ENCODE measurements around the gene DAPK2. TPM values are rescaled to one million over a fixed set of nuclear protein-coding genes. Genes with fewer than 3 reads are reported as not detected.
A peak's percentile ranks its signal among the peaks of the same experiment; 100 is the strongest.
"Not testable (repeated sequence)": the region's sequence is repeated elsewhere in the genome, so short reads cannot be mapped to it uniquely, and the experiment has no call there.

The DAPK2 gene
- total and polyA plus RNA-seq, 7 donors = 3.7 to 65.6 (median 44.3) TPM

DNA sequence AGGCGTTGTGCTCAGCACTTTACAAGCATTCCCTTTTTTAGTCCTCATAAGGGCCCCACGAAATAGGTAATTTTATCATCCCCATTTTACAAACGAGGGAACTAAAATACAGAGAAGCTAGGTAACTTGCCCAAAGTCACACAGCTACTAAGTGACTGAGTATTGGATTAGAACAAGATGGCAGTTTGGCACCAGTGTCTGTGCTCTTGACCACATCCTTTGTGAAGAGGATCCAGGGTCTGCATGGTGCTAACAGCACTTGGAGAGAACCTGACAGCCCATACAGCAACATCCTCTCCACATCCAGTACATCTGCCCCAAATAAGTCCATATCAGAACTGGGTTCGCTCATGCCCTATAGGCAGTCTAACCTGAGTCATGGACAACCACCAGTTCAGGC is 21.8 kb upstream of the DAPK2 start:
- Histone ChIP-seq H3K4me3 (no peak overlapping the region), H3K27me3 (ENCODE audit: insufficient read depth in 3 of 3, low read length in 2 of 3) (no peaks in the 10 kb centered on the region), H3K9me3 (no peaks in the 10 kb centered on the region), H3K27ac (no peak overlapping the region), H3K36me3 (ENCODE audit: insufficient read depth in 1 of 2, low read depth in 1 of 2) (peaks cover 0 to 5% of the 10 kb centered on the region in 2 donors), H3K4me1 (peaks cover 29% of the 10 kb centered on the region)
- intact Hi-C loops (cut with DNase I) = loop anchor here (5.0 kb wide), 2 partner anchors 316 to 461 kb away; no protein-coding TSS in a partner anchor
- no peak for DNase-seq
- WGBS, 3 donors = 44 to 67% (median 47%) methylated on average over 4 of the region's 4 CpGs
- TF ChIP-seq, protein P1, sequence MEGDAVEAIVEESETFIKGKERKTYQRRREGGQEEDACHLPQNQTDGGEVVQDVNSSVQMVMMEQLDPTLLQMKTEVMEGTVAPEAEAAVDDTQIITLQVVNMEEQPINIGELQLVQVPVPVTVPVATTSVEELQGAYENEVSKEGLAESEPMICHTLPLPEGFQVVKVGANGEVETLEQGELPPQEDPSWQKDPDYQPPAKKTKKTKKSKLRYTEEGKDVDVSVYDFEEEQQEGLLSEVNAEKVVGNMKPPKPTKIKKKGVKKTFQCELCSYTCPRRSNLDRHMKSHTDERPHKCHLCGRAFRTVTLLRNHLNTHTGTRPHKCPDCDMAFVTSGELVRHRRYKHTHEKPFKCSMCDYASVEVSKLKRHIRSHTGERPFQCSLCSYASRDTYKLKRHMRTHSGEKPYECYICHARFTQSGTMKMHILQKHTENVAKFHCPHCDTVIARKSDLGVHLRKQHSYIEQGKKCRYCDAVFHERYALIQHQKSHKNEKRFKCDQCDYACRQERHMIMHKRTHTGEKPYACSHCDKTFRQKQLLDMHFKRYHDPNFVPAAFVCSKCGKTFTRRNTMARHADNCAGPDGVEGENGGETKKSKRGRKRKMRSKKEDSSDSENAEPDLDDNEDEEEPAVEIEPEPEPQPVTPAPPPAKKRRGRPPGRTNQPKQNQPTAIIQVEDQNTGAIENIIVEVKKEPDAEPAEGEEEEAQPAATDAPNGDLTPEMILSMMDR (IDR thresholded peaks at IDR 0.05) = no peak
- ATAC-seq = no peak

GRCh38 chr15:64067564-64068030 is 21.3 kb upstream of the DAPK2 start:
- Histone ChIP-seq H3K9me3 (no peaks in the 10 kb centered on the region), H3K27me3 (ENCODE audit: insufficient read depth in 3 of 3, low read length in 2 of 3) (no peaks in the 10 kb centered on the region), H3K4me1 (peaks cover 29% of the 10 kb centered on the region), H3K27ac (no peak overlapping the region), H3K36me3 (ENCODE audit: insufficient read depth in 1 of 2, low read depth in 1 of 2) (no peaks in the 10 kb centered on the region), H3K4me3 (peak overlapping the region; percentile 15)
- TF ChIP-seq, protein P1 (IDR thresholded peaks at IDR 0.05) = peak; percentile 82
- 21 to 23% (median 23%) methylated on average over 11 of the region's 11 CpGs for WGBS, 3 donors
- intact Hi-C loops (cut with DNase I) = loop anchor here (2.0 to 5.0 kb wide), 3 partner anchors 315 to 460 kb away; no protein-coding TSS in a partner anchor
- ATAC-seq (peak; percentile 55 to 65 (median 56)), DNase-seq (peak; percentile 46 to 68)

- intact Hi-C loops (cut with DNase I) = loop anchor here (2.0 to 5.0 kb wide), 3 partner anchors 314 to 459 kb away; no protein-coding TSS in a partner anchor
- Histone ChIP-seq H3K27me3 (ENCODE audit: insufficient read depth in 3 of 3, low read length in 2 of 3) (no peaks in the 10 kb centered on the region), H3K4me3 (no peak overlapping the region), H3K9me3 (no peaks in the 10 kb centered on the region), H3K36me3 (ENCODE audit: insufficient read depth in 1 of 2, low read depth in 1 of 2) (no peaks in the 10 kb centered on the region), H3K27ac (no peak overlapping the region), H3K4me1 (peaks cover 20% of the 10 kb centered on the region)
- no peak for ATAC-seq
- TF ChIP-seq, protein P1 (IDR thresholded peaks at IDR 0.05) = no peak
- 82 to 84% (median 83%) methylated on average over 1 of the region's 1 CpG for WGBS, 3 donors
- DNase-seq = no peak
These were observed 20.2 kb upstream of the DAPK2 start for GRCh38 chr15:64066451-64066850.

DNA sequence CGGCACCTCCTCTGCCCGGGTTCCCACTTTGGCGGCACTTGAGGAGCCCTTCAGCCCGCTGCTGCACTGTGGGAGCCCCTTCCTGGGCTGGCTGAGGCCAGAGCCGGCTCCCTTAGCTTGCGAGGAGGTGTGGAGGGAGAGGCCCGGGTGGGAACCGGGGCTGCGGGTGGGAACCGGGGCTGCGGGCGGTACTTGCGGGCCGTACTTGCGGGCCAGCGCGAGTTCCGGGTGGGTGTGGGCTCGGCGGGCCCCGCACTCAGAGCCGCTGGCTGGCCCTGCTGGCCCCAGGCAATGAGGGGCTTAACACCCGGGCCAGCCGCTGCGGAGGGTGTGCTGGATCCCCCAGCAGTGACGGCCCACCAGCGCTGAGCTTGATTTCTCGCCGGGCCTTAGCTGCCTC is 14.4 kb upstream of the DAPK2 start:
- Histone ChIP-seq H3K4me3 (no peak overlapping the region), H3K27me3 (ENCODE audit: insufficient read depth in 3 of 3, low read length in 2 of 3) (no peaks in the 10 kb centered on the region), H3K36me3 (ENCODE audit: insufficient read depth in 1 of 2, low read depth in 1 of 2) (no peaks in the 10 kb centered on the region), H3K27ac (no peak overlapping the region), H3K9me3 (no peaks in the 10 kb centered on the region), H3K4me1 (no peaks in the 10 kb centered on the region)
- TF ChIP-seq, protein P1 (IDR thresholded peaks at IDR 0.05) = no peak
- WGBS, 3 donors = 96 to 98% (median 97%) methylated on average over 23 to 29 of the region's 29 CpGs
- intact Hi-C loops (cut with DNase I) = no loop called here
- ATAC-seq (no peak), DNase-seq (no peak)

GRCh38 chr15:64059104-64059503 is 12.8 kb upstream of the DAPK2 start:
- H3K9me3 ChIP-seq; H3K36me3 ChIP-seq (ENCODE audit: insufficient read depth in 1 of 2, low read depth in 1 of 2); H3K4me3 ChIP-seq; intact Hi-C loops (cut with DNase I); ATAC-seq; H3K4me1 ChIP-seq; H3K27me3 ChIP-seq (ENCODE audit: insufficient read depth in 3 of 3, low read length in 2 of 3); DNase-seq; H3K27ac ChIP-seq: not testable (repeated sequence)
- 91 to 100% (median 93%) methylated on average over 2 of the region's 2 CpGs for WGBS, 3 donors
